GM19043 (cell line): ENCODE measurements around the gene PRPSAP2.
"Not testable (repeated sequence)": the region's sequence is repeated elsewhere in the genome, so short reads cannot be mapped to it uniquely, and the experiment has no call there.

ENCODE experiments used
- ATAC-seq: cut with Tn5 transposase; IDR thresholded peaks from one replicate; pipeline ENCODE4 v1.9.1; 2021; ENCODE audit warnings: low read depth; ENCODE audit not compliant: unreplicated experiment

Gene PRPSAP2

DNA sequence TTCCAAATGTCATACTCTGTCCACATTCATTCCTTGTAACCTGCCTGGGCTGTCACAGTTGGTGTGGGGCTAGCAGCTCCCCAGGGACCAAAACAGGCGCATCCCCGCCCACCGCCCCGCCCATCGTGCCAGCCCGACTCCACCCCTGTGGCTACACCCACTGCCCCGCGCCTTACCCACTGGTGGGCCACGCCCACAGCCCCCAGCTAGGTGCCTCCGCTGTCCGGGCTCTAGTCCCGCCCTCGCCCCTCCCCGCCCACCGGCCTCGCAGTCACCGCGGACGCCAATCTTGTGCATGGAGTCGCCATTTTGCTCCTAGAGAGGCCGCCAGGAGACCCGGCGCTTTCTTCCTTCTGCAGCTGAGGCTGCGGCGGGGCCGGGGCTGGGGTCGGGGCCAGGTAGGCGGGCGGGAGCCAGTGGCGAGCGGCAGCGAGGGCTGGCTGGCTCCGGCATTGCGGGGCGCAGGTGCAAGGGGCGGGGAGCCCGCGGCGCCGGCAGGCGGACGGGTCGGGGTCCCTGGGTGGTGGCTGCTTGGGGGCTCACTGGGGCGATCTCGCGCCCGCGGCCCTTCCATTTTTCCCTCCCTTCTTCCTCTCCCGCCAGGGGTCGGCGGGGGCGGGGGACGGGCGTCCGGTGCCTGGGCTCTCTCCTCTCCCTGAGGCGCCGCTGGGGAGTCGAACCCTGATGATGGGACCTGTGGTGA lies at the start of gene PRPSAP2:
PRPSAP2 (plus strand) TSS at position 268 of the 703 bp plus-strand sequence. CDS start 7,703 bp downstream, outside the sequence.
- peak; percentile 51 for ATAC-seq

GRCh38 chr17:18815924-18816323 lies 42.0 kb upstream of the PRPSAP2 start:
- ATAC-seq, result not testable (repeated sequence)

DNA sequence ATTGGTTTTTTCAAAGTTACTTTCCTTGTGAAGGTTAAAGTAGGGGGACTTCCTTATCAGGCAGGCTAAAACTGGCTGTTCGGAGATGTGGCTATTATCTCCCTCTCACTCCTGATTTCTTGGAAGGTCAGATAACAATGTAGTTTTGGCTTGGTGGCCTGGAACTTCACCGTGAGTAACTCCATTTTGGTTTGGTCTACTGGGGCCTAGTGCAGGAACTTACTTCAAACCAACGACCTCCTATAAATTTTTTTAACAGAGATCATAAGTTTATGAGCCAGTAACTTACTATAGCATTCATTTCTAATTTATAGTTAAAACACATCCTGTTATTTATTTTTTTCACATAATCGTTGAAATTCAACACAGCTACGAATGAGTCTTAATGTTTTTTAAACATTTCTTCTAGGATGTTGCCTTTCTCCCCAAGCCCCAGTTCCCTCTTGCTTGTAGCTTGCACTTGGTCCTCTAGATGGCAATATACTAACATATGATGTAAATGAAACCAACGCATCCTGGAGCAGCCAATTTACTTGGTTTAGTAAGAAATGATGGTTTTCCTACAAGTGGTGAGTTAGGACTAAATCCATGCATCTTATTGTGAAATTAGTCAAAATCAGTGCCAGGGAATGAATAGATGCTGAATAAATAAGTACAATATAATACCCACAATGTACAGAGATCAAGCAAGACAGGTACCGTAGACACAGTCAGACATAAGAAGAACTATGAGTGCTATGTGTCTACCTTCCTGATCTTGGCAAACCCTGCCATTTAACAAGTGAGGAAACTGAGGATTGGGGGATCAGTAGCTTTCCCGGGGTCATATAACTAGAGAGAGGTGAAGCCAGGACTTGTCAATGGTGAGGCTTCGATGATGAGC lies 41.2 kb upstream of the PRPSAP2 start:
- not testable (repeated sequence) for ATAC-seq

DNA sequence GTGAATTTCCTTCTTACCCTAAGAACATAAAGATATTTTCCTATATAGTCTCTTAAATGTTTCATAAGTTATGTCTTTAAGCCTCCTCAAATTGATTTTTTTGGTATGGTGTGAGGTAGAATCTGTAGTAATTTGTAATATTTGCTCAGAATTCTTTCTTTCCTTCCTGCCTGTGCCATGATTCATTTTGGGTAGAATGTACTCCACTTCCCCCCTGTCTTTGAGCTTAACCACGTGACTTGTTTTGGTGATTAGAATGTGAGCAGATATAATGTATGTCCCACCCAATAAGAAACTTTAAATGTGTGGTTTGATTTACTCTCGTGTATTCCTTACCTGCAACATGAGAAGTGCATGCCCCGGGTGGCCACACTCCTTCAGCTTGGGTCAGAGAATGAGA lies 36.5 kb upstream of the PRPSAP2 start:
- ATAC-seq, result not testable (repeated sequence)

DNA sequence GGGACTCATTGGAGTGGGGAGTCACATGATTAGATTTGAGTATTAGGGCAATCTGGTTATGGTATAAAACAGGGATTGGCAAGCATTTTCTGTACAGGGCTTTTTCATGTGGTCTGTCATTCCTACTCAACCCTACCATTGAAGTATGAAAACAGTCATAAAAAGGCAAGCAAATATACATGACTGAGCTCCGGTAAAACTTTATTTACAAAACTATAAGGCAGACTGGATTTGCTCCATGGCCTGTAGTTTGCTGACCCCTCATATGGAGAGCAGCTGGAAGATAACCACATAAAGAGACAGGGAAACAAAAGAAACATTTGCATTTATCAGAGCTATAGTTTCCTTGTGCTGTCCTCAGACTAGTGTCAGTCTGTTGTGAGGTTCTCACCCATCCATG lies 30.3 kb upstream of the PRPSAP2 start:
- ATAC-seq, result not testable (repeated sequence)

- ATAC-seq, result no peak
Observed at GRCh38 chr17:18848501-18848900, 9.4 kb upstream of the PRPSAP2 start.

- ATAC-seq, result no peak
Observed at GRCh38 chr17:18850679-18851078, 7.3 kb upstream of the PRPSAP2 start.

DNA sequence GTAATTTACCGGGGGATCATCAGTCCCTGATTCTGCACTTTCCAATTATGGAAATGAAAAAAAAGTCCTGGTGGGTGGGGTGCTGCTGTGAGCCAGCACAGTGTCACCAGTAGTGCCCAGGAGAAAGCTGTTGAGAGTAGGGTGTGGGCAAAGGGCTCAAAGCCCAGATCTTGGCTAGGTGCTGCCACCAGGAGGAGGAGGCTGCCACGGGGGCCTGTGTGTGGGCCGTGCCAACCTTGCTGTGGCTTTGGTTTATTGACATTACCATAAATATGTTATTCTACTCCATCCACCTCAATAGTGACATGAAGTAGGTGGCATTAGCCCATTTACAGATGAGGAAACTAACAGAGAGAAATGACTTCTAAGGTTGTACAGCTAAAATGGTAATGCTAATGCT lies 6.7 kb upstream of the PRPSAP2 start:
- no peak for ATAC-seq

GRCh38 chr17:18854956-18855355 lies 3.0 kb upstream of the PRPSAP2 start:
- ATAC-seq, result no peak

DNA sequence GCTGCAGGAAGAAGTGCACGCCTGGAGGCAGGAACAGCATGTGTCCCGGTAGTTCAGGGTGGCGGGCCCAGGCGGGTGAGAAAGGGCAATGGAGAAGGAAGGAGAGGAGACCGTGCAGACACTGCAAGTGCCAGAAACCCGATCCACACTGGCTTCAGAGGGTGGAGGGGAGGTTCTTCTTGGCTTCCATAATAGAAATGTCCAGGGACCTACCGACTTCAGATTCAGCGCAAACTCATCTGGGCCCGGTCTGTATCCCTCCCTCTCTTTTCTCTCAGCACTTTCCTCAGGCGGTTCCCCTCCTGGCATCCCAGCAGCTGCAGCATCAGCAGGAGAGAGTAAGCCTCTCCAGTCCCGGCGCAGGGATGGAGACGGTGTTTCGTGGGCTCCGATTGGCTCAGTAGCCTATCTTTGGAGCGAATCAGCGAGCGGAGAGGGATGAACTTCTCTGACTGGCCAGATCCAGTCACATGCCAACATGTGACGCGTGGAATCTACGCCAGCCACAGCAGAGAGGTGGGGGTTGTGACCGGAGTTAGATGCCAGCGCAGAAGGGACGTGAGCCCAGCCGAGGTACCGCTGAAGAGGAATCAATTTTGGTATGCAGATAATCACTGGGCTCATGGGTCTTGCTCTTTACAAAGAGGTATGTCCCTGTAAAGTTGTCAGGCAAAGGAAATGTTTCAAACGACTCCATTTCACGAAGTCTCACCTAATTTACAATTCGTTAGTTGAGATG lies 1.9 kb upstream of the PRPSAP2 start:
- peak; percentile 57 for ATAC-seq

DNA sequence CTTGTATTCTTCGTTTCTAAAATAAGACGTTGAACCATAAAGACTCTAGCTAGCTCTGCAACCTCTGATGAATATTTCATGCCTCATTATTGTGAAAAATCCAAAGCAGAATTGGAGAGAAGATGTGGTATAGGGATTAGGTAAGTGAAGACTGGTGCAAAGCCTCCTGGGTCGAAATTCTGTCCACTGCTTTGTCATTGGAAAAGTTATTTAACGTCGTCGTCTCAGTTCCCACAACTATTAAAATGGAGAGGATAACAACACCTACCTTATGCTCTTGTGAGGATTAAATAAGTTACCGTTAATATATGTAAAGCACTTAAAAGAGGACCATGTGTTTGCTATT lies 1.4 kb upstream of the PRPSAP2 start:
- no peak for ATAC-seq

- no peak for ATAC-seq
Observed at GRCh38 chr17:18858567-18859245, 775 bp downstream of the PRPSAP2 start.

GRCh38 chr17:18859256-18859655 lies 1.3 kb downstream of the PRPSAP2 start:
- no peak for ATAC-seq

GRCh38 chr17:18860161-18860972 lies 2.4 kb downstream of the PRPSAP2 start:
- ATAC-seq, result peak; percentile 37

DNA sequence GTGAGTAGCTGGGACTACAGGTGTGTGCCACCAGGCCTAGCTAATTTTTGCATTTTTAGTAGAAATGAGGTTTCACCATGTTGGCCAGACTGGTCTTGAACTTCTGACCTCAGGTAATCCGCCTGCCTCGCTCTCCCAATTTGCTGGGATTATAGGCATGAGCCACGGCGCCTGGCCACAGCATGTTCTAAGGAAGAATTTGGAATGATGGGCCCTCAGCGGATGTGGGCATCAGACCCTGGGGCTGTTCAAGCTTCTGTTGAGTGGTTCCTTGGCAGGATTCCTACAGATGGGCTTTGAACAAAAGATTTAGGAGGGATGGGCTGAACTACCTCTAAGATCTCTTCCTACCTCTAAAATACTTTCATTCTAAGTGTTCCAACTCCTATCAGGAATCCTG lies 4.1 kb downstream of the PRPSAP2 start:
- no peak for ATAC-seq

- ATAC-seq, result not testable (repeated sequence)
Observed at GRCh38 chr17:18864996-18865395, 7.1 kb downstream of the PRPSAP2 start.

- no peak for ATAC-seq
Observed at GRCh38 chr17:18866866-18867813, 9.2 kb downstream of the PRPSAP2 start.

GRCh38 chr17:18877104-18877645 lies 19.2 kb downstream of the PRPSAP2 start:
- ATAC-seq, result no peak
